GM21515 (cell line): Measurements from ENCODE around the gene SPOCK1.

ENCODE experiments used
- ATAC-seq: cut with Tn5 transposase; IDR thresholded peaks from one replicate; pipeline ENCODE4 v1.9.1; 2021; ENCODE audit not compliant: unreplicated experiment

The SPOCK1 gene

GRCh38 chr5:137040641-137041340 lies 458.3 kb downstream of the SPOCK1 start:
- no peak for ATAC-seq

GRCh38 chr5:137040024-137040423 lies 459.1 kb downstream of the SPOCK1 start:
- ATAC-seq, result no peak

GRCh38 chr5:137037848-137038247 lies 461.3 kb downstream of the SPOCK1 start:
- no peak for ATAC-seq

- ATAC-seq, result no peak
Measured at GRCh38 chr5:137036640-137037039, 462.5 kb downstream of the SPOCK1 start.

- ATAC-seq, result no peak
Measured at GRCh38 chr5:137035480-137035878, 463.6 kb downstream of the SPOCK1 start.

- ATAC-seq, result no peak
Measured at GRCh38 chr5:137034764-137035479, 464.2 kb downstream of the SPOCK1 start.

- no peak for ATAC-seq
Measured at GRCh38 chr5:137034213-137034612, 464.9 kb downstream of the SPOCK1 start.

GRCh38 chr5:137032929-137033328 lies 466.2 kb downstream of the SPOCK1 start:
- no peak for ATAC-seq

- ATAC-seq, result no peak
Measured at GRCh38 chr5:137027758-137028157, 471.4 kb downstream of the SPOCK1 start.

- no peak for ATAC-seq
Measured at GRCh38 chr5:137026296-137026695, 472.8 kb downstream of the SPOCK1 start.

GRCh38 chr5:137024044-137024443 lies 475.1 kb downstream of the SPOCK1 start:
- no peak for ATAC-seq

- no peak for ATAC-seq
Measured at GRCh38 chr5:137023371-137023770, 475.8 kb downstream of the SPOCK1 start.

GRCh38 chr5:137022725-137023124 lies 476.4 kb downstream of the SPOCK1 start:
- ATAC-seq, result no peak

GRCh38 chr5:137022043-137022442 lies 477.1 kb downstream of the SPOCK1 start:
- no peak for ATAC-seq

GRCh38 chr5:137019229-137019628 lies 479.9 kb downstream of the SPOCK1 start:
- ATAC-seq, result no peak

- no peak for ATAC-seq
Measured at GRCh38 chr5:137016783-137017324, 482.3 kb downstream of the SPOCK1 start.

- ATAC-seq, result no peak
Measured at GRCh38 chr5:137015540-137016116, 483.5 kb downstream of the SPOCK1 start.

- no peak for ATAC-seq
Measured at GRCh38 chr5:137014731-137015130, 484.4 kb downstream of the SPOCK1 start.

GRCh38 chr5:137010226-137010625 lies 488.9 kb downstream of the SPOCK1 start:
- ATAC-seq, result no peak

- no peak for ATAC-seq
Measured at GRCh38 chr5:137004279-137004678, 494.8 kb downstream of the SPOCK1 start.

GRCh38 chr5:137001026-137001569 lies 498.0 kb downstream of the SPOCK1 start:
- ATAC-seq, result no peak

- no peak for ATAC-seq
Measured at GRCh38 chr5:136999787-137000186, 499.3 kb downstream of the SPOCK1 start.
